Fibroblast of lung (primary cell): ENCODE measurements around the gene CAMK2B.

Source experiments
- CTCF ChIP-seq, 2 donors: IDR thresholded peaks in 1 of 2; conservative IDR thresholded peaks in 1 of 2; 1 replicate in 1 of 2; 2 replicates in 1 of 2; pipeline ENCODE4 v1.5.1; 2011 to 2012; ENCODE audit warnings: low read length in 2 of 2, control low read depth in 1 of 2, inconsistent platforms in 1 of 2, low read depth in 1 of 2, mild to moderate bottlenecking in 1 of 2
- EZH2 ChIP-seq: IDR thresholded peaks from 2 replicates; pipeline ENCODE4 v1.5.1; 2012; ENCODE audit warnings: low read length, control low read depth, mild to moderate bottlenecking; ENCODE audit errors: missing control alignments

- TF ChIP-seq CTCF (conservative IDR thresholded peaks at IDR 0.05 in 1 of 2, IDR thresholded peaks at IDR 0.05 in 1 of 2; ENCODE audit: low read depth in 1 of 2, low read length in 2 of 2) (no peak), EZH2 (no peak)
These were observed 11.8 kb downstream of the CAMK2B start for GRCh38 chr7:44313621-44314031.
